Measurements from ENCODE around the gene TWSG1. TPM values are rescaled to one million over a fixed set of nuclear protein-coding genes. Genes with fewer than 3 reads are reported as not detected.
"Not testable (repeated sequence)": the region's sequence is repeated elsewhere in the genome, so short reads cannot be mapped to it uniquely, and the experiment has no call there.

The TWSG1 gene
- total RNA-seq, 2 donors from 2014 or later: 9.2 to 19.0 TPM

DNA sequence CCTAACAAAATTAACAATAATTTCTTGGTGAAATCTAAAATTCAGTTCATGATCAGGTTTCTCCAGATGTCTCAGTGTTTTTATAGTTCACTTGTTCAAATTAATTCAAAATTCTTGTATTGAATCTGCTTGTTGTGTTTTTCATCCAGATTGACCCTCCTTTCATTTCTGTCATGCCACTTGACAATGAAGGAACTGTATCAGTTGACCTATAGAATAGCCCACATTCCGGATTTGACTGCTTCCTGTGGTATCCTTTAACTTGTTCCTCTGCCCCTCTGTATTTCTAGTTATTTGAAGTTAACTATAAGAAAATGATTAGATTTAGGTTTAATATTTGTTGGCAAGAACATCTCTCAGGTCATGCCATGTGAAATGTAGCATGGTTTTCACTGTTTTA is 53.3 kb downstream of the TWSG1 start:
- Mint-ChIP-seq H3K4me3 (no peak overlapping the region), H3K27me3 (no peaks in the 10 kb centered on the region), H3K27ac (no peak overlapping the region), H3K4me1 (no peaks in the 10 kb centered on the region), H3K36me3 (ENCODE audit: low read depth) (no peaks in the 10 kb centered on the region), H3K9me3 (peaks cover 6% of the 10 kb centered on the region)
- ATAC-seq (replicated peaks): no peak

DNA sequence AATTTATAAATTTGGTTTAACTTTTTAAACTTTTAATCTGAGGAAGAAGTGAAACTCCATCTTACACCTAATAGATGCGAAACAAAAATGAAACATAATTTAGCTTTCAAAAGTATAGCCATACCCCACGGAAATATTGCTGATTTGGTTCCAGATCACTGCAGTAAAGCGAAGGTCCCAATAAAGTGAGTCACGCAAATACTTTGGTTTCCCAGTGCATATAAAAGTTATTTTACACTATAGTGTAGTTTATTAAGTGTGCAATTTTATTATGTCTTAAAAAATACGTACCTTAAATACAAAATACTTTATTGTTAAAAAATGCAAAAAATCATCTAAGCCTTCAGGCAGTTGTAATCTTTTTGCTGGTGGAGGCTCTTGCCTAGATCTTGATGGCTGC is 55.1 kb downstream of the TWSG1 start:
- no peak for ATAC-seq (replicated peaks)
- Mint-ChIP-seq H3K27ac (no peak overlapping the region), H3K9me3 (peaks cover 6% of the 10 kb centered on the region), H3K36me3 (ENCODE audit: low read depth) (no peaks in the 10 kb centered on the region), H3K4me1 (no peaks in the 10 kb centered on the region), H3K4me3 (no peak overlapping the region), H3K27me3 (no peaks in the 10 kb centered on the region)

DNA sequence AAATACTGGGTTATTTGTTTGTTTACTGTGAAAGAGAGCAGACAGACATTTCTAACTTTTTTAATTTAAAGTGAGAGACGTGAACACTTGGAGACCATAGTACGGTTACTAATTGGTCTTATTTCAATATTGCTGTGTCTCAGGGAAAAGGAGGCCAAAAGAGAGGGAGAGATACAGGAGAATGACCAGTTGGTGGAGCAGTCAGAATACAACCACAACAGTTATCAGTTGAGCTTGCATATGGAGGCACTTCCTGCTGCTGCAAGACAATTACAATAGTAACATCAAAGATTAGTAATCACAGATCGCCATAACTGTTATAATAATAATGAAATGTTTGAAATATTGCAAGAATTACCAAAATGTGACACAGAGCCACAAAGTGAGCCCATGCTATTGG is 58.2 kb downstream of the TWSG1 start:
- peaks cover 6% of the 10 kb centered on the region for H3K9me3 Mint-ChIP-seq
- no peak for ATAC-seq (replicated peaks)
- no peak overlapping the region for H3K27ac Mint-ChIP-seq

DNA sequence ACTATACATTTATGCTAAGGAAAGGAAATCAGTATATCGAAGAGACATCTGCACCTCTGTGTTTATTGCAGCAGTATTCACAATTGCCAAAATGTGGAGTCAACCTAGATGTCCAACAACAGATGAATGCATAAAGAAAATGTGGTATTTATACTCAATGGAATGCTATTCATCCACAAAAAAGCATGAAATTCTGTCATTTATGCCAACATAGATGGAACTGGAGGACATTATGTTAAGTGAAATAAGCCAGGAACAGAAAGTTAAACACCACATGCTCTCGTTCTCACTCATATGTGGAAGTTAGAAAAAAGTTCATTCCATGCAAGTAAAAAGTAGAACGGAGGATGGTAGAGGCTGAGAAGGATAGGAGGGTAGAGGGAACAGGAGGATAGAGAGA is 59.5 kb downstream of the TWSG1 start:
- no peak overlapping the region for H3K4me3 Mint-ChIP-seq
- H3K27me3 Mint-ChIP-seq: no peaks in the 10 kb centered on the region
- H3K36me3 Mint-ChIP-seq (ENCODE audit: low read depth): no peaks in the 10 kb centered on the region
- no peak overlapping the region for H3K27ac Mint-ChIP-seq
- ATAC-seq (replicated peaks): no peak
- no peaks in the 10 kb centered on the region for H3K4me1 Mint-ChIP-seq
- H3K9me3 Mint-ChIP-seq: peaks cover 6% of the 10 kb centered on the region

More for the DNA sequence above, 58.2 kb downstream of the TWSG1 start:
- H3K36me3 Mint-ChIP-seq (ENCODE audit: low read depth): no peaks in the 10 kb centered on the region
- no peaks in the 10 kb centered on the region for H3K4me1 Mint-ChIP-seq
- H3K4me3 Mint-ChIP-seq: no peak overlapping the region
- no peaks in the 10 kb centered on the region for H3K27me3 Mint-ChIP-seq

DNA sequence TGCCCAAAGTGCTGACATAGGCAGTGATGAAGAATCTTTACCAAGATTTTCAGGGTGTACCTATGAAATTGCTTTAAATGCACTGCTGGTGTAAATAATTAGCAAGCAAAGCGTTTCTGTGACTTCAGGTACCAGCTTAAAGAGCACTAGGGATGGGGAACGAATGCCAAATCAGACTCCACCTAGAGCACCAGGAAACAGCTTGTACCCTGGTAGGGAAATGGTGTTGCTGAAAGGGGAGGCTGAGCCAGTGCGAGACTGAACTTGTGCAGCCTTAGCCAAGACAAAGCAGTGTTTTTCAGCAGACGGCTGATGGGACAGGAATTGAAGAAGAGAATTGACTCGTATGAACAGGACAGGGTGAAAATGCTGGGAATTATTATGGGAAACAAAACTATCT is 65.6 kb downstream of the TWSG1 start:
- no peak overlapping the region for H3K27ac Mint-ChIP-seq
- H3K4me3 Mint-ChIP-seq: no peak overlapping the region
- no peaks in the 10 kb centered on the region for H3K36me3 Mint-ChIP-seq (ENCODE audit: low read depth)
- H3K4me1 Mint-ChIP-seq: no peaks in the 10 kb centered on the region
- H3K27me3 Mint-ChIP-seq: no peaks in the 10 kb centered on the region
- no peak for ATAC-seq (replicated peaks)
- no peaks in the 10 kb centered on the region for H3K9me3 Mint-ChIP-seq

DNA sequence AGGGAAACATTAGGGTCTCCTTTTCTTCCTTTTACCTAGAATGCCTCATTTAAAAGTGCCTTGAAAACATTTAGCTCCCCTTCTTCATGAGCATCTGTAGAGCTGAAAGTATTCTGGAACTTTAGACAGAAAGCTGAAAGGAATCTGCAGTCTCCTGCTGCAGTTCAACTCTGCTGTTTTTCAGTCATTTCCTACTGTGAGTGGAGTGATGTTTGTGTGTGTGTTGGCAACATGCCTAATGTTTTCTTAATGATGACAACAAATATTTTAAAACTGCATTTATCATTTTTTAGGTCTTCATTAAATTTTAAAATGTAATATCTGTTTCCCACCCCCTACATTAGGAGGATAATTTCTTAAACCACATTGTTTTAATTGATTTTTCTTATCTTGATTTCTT is 66.6 kb downstream of the TWSG1 start:
- H3K4me3 Mint-ChIP-seq: no peak overlapping the region
- H3K27ac Mint-ChIP-seq: no peak overlapping the region
- no peaks in the 10 kb centered on the region for H3K9me3 Mint-ChIP-seq
- H3K4me1 Mint-ChIP-seq: no peaks in the 10 kb centered on the region
- no peak for ATAC-seq (replicated peaks)
- no peaks in the 10 kb centered on the region for H3K36me3 Mint-ChIP-seq (ENCODE audit: low read depth)
- peaks cover 4% of the 10 kb centered on the region for H3K27me3 Mint-ChIP-seq

DNA sequence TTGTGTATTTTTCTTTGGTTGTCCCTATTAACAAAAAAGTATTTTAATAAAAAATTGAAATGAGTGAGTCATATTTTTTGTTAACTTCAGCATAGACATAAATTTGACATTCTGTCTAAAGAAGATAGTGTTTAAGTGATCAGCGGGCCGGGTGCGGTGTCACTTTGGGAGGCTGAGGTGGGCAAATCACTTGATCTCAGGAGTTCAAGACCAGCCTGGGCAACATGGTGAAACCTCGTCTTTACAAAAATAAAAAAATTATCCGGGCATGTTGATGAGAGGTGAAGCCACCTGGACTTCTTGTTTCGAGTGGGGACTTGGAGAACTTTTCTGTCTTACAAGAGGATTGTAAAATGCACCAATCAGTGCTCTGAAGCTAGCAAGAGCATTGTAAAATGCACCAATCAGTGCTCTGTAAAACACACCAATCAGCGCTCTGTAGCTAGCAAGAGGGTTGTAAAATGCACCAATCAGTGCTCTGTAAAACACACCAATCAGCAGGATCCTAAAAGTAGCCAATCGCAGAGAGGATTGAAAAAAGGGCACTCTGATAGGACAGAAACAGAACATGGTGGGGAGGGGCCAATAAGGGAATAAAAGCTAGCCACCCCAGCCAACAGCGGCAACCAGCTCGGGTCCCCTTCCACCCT is 67.9 kb downstream of the TWSG1 start:
- H3K4me3 Mint-ChIP-seq; H3K27ac Mint-ChIP-seq; ATAC-seq (replicated peaks); H3K9me3 Mint-ChIP-seq; H3K36me3 Mint-ChIP-seq (ENCODE audit: low read depth); H3K27me3 Mint-ChIP-seq; H3K4me1 Mint-ChIP-seq: not testable (repeated sequence)

DNA sequence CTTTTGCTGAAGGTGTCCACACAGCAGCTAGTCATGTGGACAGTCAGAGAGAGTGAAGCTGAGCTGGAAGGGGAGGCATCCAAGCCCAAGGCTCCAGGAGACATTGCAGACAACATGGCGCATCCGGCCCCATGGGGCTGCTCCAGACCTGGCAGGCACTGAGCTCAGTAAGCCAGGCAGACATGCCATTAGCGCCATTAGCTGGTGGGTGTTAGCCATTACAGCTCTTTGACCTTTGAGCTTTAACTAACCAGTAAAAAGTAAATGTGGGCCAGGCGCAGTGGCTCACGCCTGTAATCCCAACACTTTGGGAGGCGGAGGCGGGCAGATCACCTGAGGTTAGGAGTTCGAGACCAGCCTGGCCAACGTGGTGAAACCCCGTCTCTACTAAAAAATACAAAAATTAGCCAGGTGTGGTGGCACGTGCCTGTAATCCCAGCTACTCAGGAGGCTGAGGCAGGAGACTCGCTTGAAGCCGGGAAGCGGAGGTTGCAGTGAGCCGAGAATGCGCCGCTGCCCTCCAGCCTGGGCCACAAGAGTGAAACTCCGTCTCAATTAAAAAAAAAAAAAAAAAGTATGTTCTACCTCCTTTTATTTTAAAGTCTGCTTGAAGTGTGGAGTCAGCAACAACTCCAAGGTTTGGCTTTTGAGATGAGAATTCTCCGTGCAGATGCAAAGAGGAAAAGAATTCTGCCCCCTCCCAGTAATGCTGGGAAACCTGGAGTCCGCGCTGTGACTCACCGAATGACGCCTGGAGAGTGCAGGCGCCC is 69.4 kb downstream of the TWSG1 start:
- Mint-ChIP-seq H3K4me1 (no peaks in the 10 kb centered on the region), H3K27ac (no peak overlapping the region), H3K4me3 (peak overlapping the region; percentile 51), H3K9me3 (no peaks in the 10 kb centered on the region), H3K27me3 (peaks cover 5% of the 10 kb centered on the region), H3K36me3 (ENCODE audit: low read depth) (no peaks in the 10 kb centered on the region)
- ATAC-seq (replicated peaks): no peak

DNA sequence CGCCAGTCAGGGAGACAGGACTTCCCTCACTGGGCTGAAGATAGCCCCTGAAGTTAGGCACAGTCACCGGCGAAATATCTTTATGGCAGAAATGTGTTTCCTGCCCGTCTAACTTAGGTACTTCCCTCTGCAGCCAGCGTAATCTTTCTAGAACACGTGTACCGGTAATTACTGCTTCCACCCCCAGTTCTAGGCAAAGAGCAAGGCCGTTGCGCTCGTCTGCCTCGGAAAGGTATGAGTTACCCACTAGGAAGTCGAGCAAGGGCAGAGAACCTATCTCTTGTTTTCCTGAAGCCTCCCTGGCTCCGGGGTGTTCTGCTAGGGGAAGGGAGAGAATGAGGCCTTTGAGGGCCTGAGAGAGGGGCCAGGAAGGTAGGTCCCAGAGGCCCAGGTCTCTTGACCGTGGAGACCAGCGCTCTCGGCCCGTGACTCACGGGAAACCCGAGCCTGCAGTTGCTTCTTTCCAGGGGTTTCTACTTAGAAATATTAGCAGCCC is 70.0 kb downstream of the TWSG1 start:
- no peaks in the 10 kb centered on the region for H3K36me3 Mint-ChIP-seq (ENCODE audit: low read depth)
- peaks cover 5% of the 10 kb centered on the region for H3K27me3 Mint-ChIP-seq
- peak; percentile 48 for ATAC-seq (replicated peaks)
- H3K4me1 Mint-ChIP-seq: no peaks in the 10 kb centered on the region
- no peak overlapping the region for H3K27ac Mint-ChIP-seq
- H3K4me3 Mint-ChIP-seq: peak overlapping the region; percentile 51
- no peaks in the 10 kb centered on the region for H3K9me3 Mint-ChIP-seq

DNA sequence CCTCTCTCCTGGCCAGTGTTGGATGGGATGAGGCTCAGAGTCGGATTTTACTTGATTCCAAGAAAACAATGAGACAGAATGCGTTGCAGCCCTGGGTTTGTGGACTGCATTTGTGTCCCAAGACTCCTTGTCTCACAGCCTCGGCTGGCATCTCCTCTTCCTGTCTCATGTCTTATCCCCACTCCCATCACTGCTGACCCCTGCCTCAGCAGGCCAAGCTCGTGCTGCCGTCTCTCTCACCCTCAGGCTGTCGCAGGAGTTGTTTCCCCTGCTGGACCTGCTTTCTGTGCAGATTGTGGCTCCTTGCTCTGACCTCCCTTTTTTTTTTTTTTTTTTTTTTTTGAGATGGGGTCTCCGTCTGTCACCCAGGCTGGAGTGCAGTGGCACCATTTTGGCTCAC is 70.6 kb downstream of the TWSG1 start:
- H3K9me3 Mint-ChIP-seq: peaks cover 3% of the 10 kb centered on the region
- H3K36me3 Mint-ChIP-seq (ENCODE audit: low read depth): no peaks in the 10 kb centered on the region
- ATAC-seq (replicated peaks): no peak
- H3K4me3 Mint-ChIP-seq: no peak overlapping the region
- no peak overlapping the region for H3K27ac Mint-ChIP-seq
- no peaks in the 10 kb centered on the region for H3K4me1 Mint-ChIP-seq
- H3K27me3 Mint-ChIP-seq: peaks cover 9% of the 10 kb centered on the region

DNA sequence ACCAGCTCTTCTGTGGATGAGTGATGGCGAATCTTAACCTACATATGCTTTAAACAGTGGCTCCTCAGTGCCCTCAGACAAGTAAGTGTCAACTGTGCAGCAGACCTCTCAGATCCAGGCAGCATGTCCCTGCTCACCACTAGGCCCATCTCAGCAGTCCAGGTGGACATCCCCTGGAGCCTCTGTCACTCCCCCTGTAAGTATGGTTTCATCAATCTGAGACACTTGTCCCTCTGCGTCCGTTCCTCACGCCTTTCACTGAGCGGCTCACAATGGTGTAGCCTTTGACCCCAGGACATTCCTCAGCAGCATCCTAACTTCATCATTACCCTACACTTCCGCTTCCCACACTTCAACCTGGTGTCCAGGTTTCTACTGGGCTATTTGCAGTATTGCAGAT is 71.4 kb downstream of the TWSG1 start:
- Mint-ChIP-seq H3K36me3 (ENCODE audit: low read depth) (no peaks in the 10 kb centered on the region), H3K27me3 (peaks cover 9% of the 10 kb centered on the region), H3K9me3 (peaks cover 3% of the 10 kb centered on the region), H3K4me1 (no peaks in the 10 kb centered on the region), H3K4me3 (no peak overlapping the region), H3K27ac (no peak overlapping the region)
- ATAC-seq (replicated peaks): no peak

DNA sequence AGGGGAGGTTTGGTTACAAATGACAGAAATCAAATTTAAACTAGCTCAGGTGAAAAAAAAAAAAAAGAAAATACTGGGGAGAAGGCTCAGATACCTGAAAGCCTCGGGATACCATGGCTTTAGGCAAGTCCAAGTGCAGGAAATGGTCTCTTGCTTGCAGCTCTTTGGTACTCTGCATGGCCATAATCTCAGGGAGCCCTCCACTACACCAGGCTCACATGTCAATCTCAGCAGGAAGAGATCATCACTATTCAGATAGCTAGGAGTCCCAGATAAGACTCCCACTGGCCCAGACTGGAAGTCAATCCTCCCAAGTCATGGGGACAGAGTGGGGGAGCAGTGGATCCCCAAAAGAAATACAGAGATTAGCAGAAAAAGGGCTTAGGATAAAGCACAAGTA is 75.9 kb downstream of the TWSG1 start:
- no peaks in the 10 kb centered on the region for H3K4me1 Mint-ChIP-seq
- no peak overlapping the region for H3K27ac Mint-ChIP-seq
- peaks cover 3% of the 10 kb centered on the region for H3K9me3 Mint-ChIP-seq
- H3K27me3 Mint-ChIP-seq: peaks cover 15% of the 10 kb centered on the region
- ATAC-seq (replicated peaks): no peak
- no peaks in the 10 kb centered on the region for H3K36me3 Mint-ChIP-seq (ENCODE audit: low read depth)
- no peak overlapping the region for H3K4me3 Mint-ChIP-seq

DNA sequence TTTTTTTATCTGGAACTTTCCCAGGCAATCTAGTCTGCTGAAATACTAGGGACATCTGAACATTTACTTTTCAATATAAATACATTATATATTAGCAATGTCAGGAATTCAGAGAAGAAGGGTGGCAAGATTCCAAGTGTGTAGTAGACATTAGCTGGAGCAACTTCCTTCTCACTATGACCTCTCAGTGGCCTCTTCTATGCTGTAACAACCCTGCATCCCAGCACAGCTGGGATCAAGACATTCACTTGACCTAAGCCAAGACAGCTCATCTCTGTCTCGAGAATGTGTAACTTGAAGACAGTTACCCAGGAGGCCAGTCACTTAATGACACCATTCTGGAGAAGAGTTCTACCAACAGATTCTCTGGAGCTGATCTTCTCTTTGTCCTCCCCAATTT is 79.0 kb downstream of the TWSG1 start:
- Mint-ChIP-seq H3K36me3 (ENCODE audit: low read depth) (no peaks in the 10 kb centered on the region), H3K4me1 (no peaks in the 10 kb centered on the region), H3K27me3 (peaks cover 10% of the 10 kb centered on the region), H3K4me3 (no peak overlapping the region), H3K9me3 (peaks cover 3% of the 10 kb centered on the region), H3K27ac (no peak overlapping the region)
- no peak for ATAC-seq (replicated peaks)

DNA sequence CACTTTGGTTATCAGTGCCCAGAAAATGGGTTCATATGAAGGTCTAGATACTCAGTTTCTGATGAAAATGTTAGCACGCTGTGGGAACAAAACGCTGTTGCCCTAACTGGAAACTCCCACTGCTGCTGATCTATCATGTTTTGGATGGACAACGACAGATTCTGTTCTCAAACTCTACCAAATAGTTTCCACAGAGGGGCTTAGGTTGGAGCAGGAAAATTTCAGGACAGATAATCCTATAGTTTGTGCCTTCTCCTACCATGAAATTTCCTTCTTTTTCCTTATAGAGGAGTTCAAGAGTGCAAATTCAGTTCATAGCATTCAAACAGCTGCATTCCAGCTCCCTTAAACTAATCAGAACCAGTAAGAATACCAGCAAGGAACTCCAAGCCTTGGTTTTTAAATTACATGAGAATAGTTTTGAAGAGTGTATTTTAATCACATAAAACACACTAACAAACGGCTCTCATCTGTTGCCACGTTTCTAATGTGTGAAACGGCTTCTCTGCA is 82.0 kb downstream of the TWSG1 start:
- Mint-ChIP-seq H3K27me3 (peaks cover 6% of the 10 kb centered on the region), H3K4me3 (no peak overlapping the region), H3K4me1 (no peaks in the 10 kb centered on the region), H3K27ac (no peak overlapping the region), H3K36me3 (ENCODE audit: low read depth) (no peaks in the 10 kb centered on the region), H3K9me3 (no peaks in the 10 kb centered on the region)
- no peak for ATAC-seq (replicated peaks)
